ENCODE data around the gene SPRR3. TPM values are rescaled to one million over a fixed set of nuclear protein-coding genes. Genes with fewer than 3 reads are reported as not detected.
"Not testable (repeated sequence)": the region's sequence is repeated elsewhere in the genome, so short reads cannot be mapped to it uniquely, and the experiment has no call there.

The SPRR3 gene
- total RNA-seq, 2 experiments from 2014 or later: not detected

DNA sequence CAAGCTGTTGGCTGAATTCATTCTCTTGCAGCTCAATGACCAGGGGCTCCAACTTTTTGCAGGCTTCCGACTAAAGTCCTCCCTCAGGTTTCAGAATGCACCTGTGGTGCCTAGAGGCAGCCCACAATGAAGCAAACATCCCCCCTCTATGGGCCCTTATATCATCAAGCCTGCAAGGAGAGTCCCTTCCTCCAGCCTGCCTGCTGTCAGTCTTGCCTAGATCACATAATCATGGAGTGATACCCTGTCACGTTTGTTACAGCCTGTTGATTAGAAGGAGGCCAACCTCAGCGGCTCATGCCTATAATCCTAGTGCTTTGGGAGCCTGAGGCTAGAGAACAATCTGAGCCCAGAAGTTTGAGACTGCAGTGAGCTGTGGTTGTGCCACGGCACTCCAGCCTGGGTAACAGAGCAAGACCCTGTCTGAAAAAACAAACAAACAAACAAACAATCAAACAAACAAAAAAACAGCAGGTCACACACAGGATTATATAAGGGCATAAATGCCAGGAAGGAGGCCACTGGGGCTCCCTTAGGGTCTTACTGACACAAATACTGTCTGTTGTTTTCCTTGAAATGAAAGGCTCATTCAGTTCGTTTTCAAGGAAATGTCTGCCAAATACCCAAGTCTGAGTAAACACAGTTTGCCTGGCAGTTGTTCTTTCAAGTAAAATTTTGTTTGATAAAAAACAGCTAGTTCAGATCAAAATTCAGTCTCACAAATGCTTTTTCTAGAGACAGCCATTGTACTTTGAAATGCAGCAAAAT lies 4.7 kb upstream of the SPRR3 start:
- H3K36me3 Mint-ChIP-seq (ENCODE audit: low read depth): no peaks in the 10 kb centered on the region
- no peak overlapping the region for H3K4me3 Mint-ChIP-seq
- H3K4me1 Mint-ChIP-seq: no peaks in the 10 kb centered on the region
- H3K27ac Mint-ChIP-seq: no peak overlapping the region
- no peak for DNase-seq
- POLR2A ChIA-PET: no interaction called here
- CTCF ChIA-PET: no interaction called here
- H3K27me3 Mint-ChIP-seq: peaks cover 19% of the 10 kb centered on the region
- H3K9me3 Mint-ChIP-seq: no peaks in the 10 kb centered on the region

GRCh38 chr1:152997901-152998300 lies 3.6 kb upstream of the SPRR3 start:
- CTCF ChIA-PET: no interaction called here
- Mint-ChIP-seq H3K27ac (no peak overlapping the region), H3K27me3 (peaks cover 19% of the 10 kb centered on the region), H3K4me3 (no peak overlapping the region), H3K4me1 (no peaks in the 10 kb centered on the region), H3K9me3 (no peaks in the 10 kb centered on the region), H3K36me3 (ENCODE audit: low read depth) (no peaks in the 10 kb centered on the region)
- POLR2A ChIA-PET: no interaction called here
- DNase-seq: no peak

DNA sequence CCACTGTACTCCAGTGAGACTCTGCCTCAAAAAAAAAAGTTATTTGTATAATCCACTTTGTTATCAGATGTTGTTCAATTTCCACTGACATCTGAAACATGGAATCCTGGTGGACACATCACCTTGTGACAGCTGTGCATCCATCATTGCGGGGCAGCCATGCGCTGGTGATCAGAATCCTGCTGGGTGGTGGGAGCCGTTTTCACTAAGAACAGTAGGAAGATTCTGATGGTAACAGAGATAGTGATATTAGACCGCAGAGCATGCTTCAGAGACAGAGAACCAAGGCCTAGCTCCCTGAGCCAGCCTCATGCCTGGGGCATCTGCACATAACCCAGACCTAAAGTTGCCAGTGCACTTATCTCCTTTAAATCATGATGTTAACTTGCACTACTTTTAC lies 3.1 kb upstream of the SPRR3 start:
- ChIA-PET CTCF (no interaction called here), POLR2A (no interaction called here)
- Mint-ChIP-seq H3K4me3 (no peak overlapping the region), H3K4me1 (no peaks in the 10 kb centered on the region), H3K27me3 (peaks cover 19% of the 10 kb centered on the region), H3K27ac (no peak overlapping the region), H3K9me3 (no peaks in the 10 kb centered on the region), H3K36me3 (ENCODE audit: low read depth) (no peaks in the 10 kb centered on the region)
- no peak for DNase-seq

DNA sequence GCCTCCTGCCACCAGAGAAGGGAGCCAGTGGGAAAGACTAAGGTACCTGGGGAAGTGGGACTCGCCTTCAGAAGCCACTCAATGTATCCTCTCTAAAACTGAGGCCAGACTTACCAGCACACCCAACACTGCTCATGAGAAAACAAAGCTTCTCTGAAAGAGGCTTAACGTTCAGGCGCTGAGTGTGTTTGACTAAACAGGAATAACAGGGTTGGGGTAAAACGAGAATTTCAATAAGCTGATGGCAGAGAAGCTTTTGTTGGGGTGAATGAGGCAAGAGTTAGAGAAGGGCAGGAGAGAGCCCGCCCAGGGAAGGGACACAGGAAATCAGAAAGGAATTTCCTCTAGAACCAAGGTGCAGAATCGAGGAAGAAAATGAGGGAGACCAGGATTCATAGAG lies 1.7 kb upstream of the SPRR3 start:
- no peak overlapping the region for H3K4me3 Mint-ChIP-seq
- no peaks in the 10 kb centered on the region for H3K9me3 Mint-ChIP-seq
- H3K4me1 Mint-ChIP-seq: no peaks in the 10 kb centered on the region
- no peak overlapping the region for H3K27ac Mint-ChIP-seq
- CTCF ChIA-PET: no interaction called here
- no peak for DNase-seq
- H3K36me3 Mint-ChIP-seq (ENCODE audit: low read depth): no peaks in the 10 kb centered on the region
- POLR2A ChIA-PET: no interaction called here
- H3K27me3 Mint-ChIP-seq: peaks cover 16% of the 10 kb centered on the region

- Mint-ChIP-seq H3K4me3 (no peak overlapping the region), H3K27ac (no peak overlapping the region), H3K4me1 (no peaks in the 10 kb centered on the region), H3K27me3 (peaks cover 14% of the 10 kb centered on the region), H3K9me3 (no peaks in the 10 kb centered on the region), H3K36me3 (ENCODE audit: low read depth) (no peaks in the 10 kb centered on the region)
- ChIA-PET POLR2A (no interaction called here), CTCF (interaction anchor here (0.6 kb wide), 1 partner anchor 90 kb away, joined by 3 read pairs; no protein-coding TSS in a partner anchor)
- DNase-seq: no peak
These were observed 1.3 kb upstream of the SPRR3 start for GRCh38 chr1:153000294-153000693.

DNA sequence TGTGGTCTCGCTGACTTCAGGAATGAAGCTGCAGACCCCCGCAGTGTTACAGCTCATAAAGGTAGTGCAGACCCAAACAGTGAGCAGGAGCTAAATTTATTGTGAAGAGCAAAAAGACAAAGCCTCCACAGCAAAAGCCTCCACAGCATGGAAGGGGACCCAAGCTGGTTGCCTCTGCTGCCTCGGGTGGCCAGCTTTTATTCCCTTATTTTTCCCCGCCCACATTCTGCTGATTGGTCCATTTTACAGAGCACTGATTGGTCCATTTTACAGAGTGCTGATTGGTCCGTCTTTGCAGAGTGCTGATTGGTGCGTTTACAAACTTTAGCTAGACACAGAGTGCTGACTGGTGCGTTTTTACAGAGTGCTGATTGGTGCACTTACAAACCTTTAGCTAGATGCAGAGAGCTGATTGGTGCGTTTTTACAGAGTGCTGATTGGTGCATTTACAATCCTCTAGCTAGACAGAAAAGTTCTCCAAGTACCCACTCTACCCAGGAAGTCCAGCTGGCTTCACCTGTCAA lies 9.7 kb downstream of the SPRR3 start:
- H3K27ac Mint-ChIP-seq; H3K4me1 Mint-ChIP-seq; POLR2A ChIA-PET; H3K27me3 Mint-ChIP-seq; H3K9me3 Mint-ChIP-seq; DNase-seq; H3K36me3 Mint-ChIP-seq (ENCODE audit: low read depth); H3K4me3 Mint-ChIP-seq; CTCF ChIA-PET: not testable (repeated sequence)

- H3K36me3 Mint-ChIP-seq (ENCODE audit: low read depth); CTCF ChIA-PET; DNase-seq; H3K27ac Mint-ChIP-seq; H3K4me1 Mint-ChIP-seq; POLR2A ChIA-PET; H3K4me3 Mint-ChIP-seq; H3K9me3 Mint-ChIP-seq: not testable (repeated sequence)
- H3K27me3 Mint-ChIP-seq: peaks cover 26% of the 10 kb centered on the region
These were observed 20.3 kb downstream of the SPRR3 start for GRCh38 chr1:153021829-153022228.

DNA sequence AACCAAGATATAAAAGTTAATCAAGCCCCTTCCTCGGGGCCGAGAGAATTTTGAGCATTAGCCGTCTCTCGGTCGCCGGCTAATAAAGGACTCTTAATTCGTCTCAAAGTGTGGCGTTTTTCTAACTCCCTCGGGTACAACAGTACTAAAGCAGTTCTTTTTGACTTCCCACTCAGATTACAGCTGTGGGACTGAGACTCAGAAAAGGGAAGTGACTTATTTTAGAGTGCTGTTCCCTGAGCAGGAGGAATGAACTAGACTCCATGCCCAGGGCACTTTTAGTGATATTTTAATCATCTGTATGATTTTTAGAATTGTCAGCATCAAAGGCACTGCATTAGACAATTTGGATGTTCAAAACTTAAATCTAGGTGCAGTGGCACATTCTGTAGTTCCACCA lies 20.8 kb downstream of the SPRR3 start:
- H3K27ac Mint-ChIP-seq, CTCF ChIA-PET, POLR2A ChIA-PET: not testable (repeated sequence)

DNA sequence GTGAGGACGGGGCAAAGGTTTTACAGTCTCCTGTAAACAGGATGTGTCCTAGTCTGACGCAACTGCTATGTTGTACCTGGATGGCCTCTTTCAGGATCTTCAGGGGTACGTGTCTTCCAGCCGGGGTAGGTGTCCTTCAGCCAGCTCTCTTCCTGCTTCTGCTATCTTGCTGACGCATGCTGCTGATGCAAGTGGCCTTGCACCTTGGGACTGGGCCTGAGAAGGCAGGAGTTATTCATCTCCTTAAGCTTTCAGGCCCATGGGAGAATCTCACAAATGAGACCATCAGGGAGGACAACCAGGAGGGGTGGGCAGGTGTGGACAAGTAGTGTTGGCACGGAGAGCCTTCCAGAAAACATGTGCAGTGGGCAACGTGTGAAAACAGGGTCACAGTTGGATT lies 21.6 kb downstream of the SPRR3 start:
- no peak for DNase-seq
- H3K4me1 Mint-ChIP-seq: no peaks in the 10 kb centered on the region
- H3K9me3 Mint-ChIP-seq: no peaks in the 10 kb centered on the region
- ChIA-PET POLR2A (no interaction called here), CTCF (no interaction called here)
- no peak overlapping the region for H3K27ac Mint-ChIP-seq
- peaks cover 26% of the 10 kb centered on the region for H3K27me3 Mint-ChIP-seq
- H3K4me3 Mint-ChIP-seq: no peak overlapping the region
- no peaks in the 10 kb centered on the region for H3K36me3 Mint-ChIP-seq (ENCODE audit: low read depth)

More for the DNA sequence above, 20.8 kb downstream of the SPRR3 start:
- DNase-seq; H3K4me3 Mint-ChIP-seq; H3K9me3 Mint-ChIP-seq; H3K36me3 Mint-ChIP-seq (ENCODE audit: low read depth); H3K4me1 Mint-ChIP-seq: not testable (repeated sequence)
- peaks cover 26% of the 10 kb centered on the region for H3K27me3 Mint-ChIP-seq

DNA sequence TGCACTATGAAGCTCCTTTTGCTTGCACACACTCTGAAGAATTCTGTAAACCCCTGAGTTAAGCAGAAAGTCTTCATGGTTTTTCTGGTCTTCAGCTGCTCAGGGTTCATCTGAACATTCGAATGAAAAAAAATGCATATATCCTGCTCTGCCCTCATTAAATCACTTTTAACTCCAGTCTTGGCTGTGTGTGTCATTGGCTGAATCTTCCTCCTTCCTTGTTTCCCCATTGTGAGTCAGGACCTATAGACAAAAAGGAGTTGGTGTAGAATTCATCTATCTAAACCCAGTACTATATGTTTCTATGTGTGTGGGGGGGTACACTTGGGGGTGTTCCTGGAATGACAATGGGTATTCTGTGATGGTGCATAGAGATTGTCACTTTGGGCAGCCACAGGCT lies 22.9 kb downstream of the SPRR3 start:
- Mint-ChIP-seq H3K27ac (no peak overlapping the region), H3K27me3 (peaks cover 22% of the 10 kb centered on the region), H3K36me3 (ENCODE audit: low read depth) (no peaks in the 10 kb centered on the region), H3K9me3 (no peaks in the 10 kb centered on the region), H3K4me3 (no peak overlapping the region), H3K4me1 (no peaks in the 10 kb centered on the region)
- ChIA-PET POLR2A (no interaction called here), CTCF (no interaction called here)
- no peak for DNase-seq

GRCh38 chr1:153025797-153026196 lies 24.2 kb downstream of the SPRR3 start:
- POLR2A ChIA-PET: no interaction called here

GRCh38 chr1:153028766-153029165 lies 27.2 kb downstream of the SPRR3 start:
- CTCF ChIA-PET: no interaction called here
- H3K36me3 Mint-ChIP-seq (ENCODE audit: low read depth): no peaks in the 10 kb centered on the region
- no peak overlapping the region for H3K4me3 Mint-ChIP-seq
- POLR2A ChIA-PET: no interaction called here
- DNase-seq: no peak
- no peaks in the 10 kb centered on the region for H3K9me3 Mint-ChIP-seq
- no peak overlapping the region for H3K27ac Mint-ChIP-seq
- H3K4me1 Mint-ChIP-seq: no peaks in the 10 kb centered on the region
- H3K27me3 Mint-ChIP-seq: peaks cover 5% of the 10 kb centered on the region

More at GRCh38 chr1:153025797-153026196, 24.2 kb downstream of the SPRR3 start:
- Mint-ChIP-seq H3K27me3 (peaks cover 13% of the 10 kb centered on the region), H3K36me3 (ENCODE audit: low read depth) (no peaks in the 10 kb centered on the region), H3K27ac (no peak overlapping the region), H3K9me3 (no peaks in the 10 kb centered on the region), H3K4me1 (no peaks in the 10 kb centered on the region), H3K4me3 (no peak overlapping the region)
- DNase-seq: no peak
- CTCF ChIA-PET: no interaction called here

DNA sequence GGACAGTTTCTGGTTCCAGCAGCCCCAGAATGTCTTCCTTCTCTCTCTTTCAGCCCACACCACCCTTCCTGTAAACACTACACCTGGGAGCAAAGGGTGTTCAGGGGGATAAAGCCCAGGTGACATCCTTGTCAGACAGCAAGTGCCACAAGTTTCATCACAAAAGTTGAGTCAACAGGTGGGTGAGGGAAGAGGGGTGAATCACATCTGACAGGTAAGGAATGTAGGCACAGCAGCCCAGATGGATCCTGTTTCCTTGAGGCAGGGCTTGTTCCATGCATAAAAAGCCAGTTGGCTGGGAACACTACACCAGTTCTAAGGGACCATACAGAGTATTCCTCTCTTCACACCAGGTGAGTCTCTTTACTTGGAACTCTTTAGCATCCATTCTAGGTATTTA lies 29.3 kb downstream of the SPRR3 start, which contains the start of gene SPRR1B:
Gene SPRR1B (plus strand): TSS at position 309 of the 400 bp plus-strand sequence. CDS start 1,143 bp downstream, outside the sequence.
- Mint-ChIP-seq H3K27ac (no peak within 1 kb of the TSS), H3K27me3 (peaks cover 3% of the 10 kb centered on the region), H3K4me3 (no peak within 1 kb of the TSS), H3K36me3 (ENCODE audit: low read depth) (no peaks in the 10 kb centered on the region), H3K9me3 (no peaks in the 10 kb centered on the region), H3K4me1 (no peaks in the 10 kb centered on the region)
- POLR2A ChIA-PET: no interaction called here
- no peak for DNase-seq
- CTCF ChIA-PET: no interaction called here

GRCh38 chr1:153032073-153032472 lies 30.5 kb downstream of the SPRR3 start:
- H3K27me3 Mint-ChIP-seq: peaks cover 3% of the 10 kb centered on the region
- CTCF ChIA-PET: no interaction called here

More at GRCh38 chr1:153032073-153032472, 30.5 kb downstream of the SPRR3 start:
- Mint-ChIP-seq H3K4me1 (no peaks in the 10 kb centered on the region), H3K27ac (no peak overlapping the region), H3K4me3 (no peak overlapping the region), H3K9me3 (no peaks in the 10 kb centered on the region), H3K36me3 (ENCODE audit: low read depth) (no peaks in the 10 kb centered on the region)
- POLR2A ChIA-PET: no interaction called here
- no peak for DNase-seq

Data from activated CD4-positive, alpha-beta T cell treated with anti-CD3 and anti-CD28 coated beads, Interleukin-2, amount 10 ng/mL, durations not matched to agents 7 days and 5 days (primary cell).